ENCODE measurements around the gene IL1A.

GRCh38 chr2:112791019-112791418 lies 6.7 kb upstream of the IL1A start:
- TF ChIP-seq IRF1 (CRISPR knock-in tag; IDR thresholded peaks at IDR 0.05; ENCODE audit: borderline replicate concordance): no peak
- TF ChIP-seq ZNF347 (CRISPR knock-in tag; IDR thresholded peaks at IDR 0.05; ENCODE audit: low read depth): no peak
- TF ChIP-seq ATF2 (CRISPR knock-in tag; IDR thresholded peaks at IDR 0.05): no peak
- TF ChIP-seq ELK1 (CRISPR knock-in tag; IDR thresholded peaks at IDR 0.05): no peak
- TF ChIP-seq NEUROD1 (IDR thresholded peaks at IDR 0.05; ENCODE audit: borderline replicate concordance, low read depth, low read length, partially characterized antibody): no peak
- TF ChIP-seq GABPA (tag; conservative IDR thresholded peaks at IDR 0.05; ENCODE audit: low read depth): no peak
- TF ChIP-seq ZNF311 (CRISPR knock-in tag; IDR thresholded peaks at IDR 0.05): no peak

All from K562 (cell line).